Activated CD8-positive, alpha-beta T cell treated with anti-CD3 and anti-CD28 coated beads, Interleukin-2, amount 10 ng/mL, durations not matched to agents 7 days and 5 days (primary cell): Measurements from ENCODE around the gene OBP2B. TPM values are rescaled to one million over a fixed set of nuclear protein-coding genes. Genes with fewer than 3 reads are reported as not detected.

Source experiments
- ATAC-seq: fragments of 150-1000 bp; cut with Tn5 transposase; one replicate; pipeline ENCODE4 v1.10.0; 2021; ENCODE audit warnings: moderate library complexity
- CTCF ChIA-PET: fragments of 350-600 bp; sonication (Branson Sonifier 250); formaldehyde crosslinking; loops from one replicate; lab custom pipeline; 2021; ENCODE audit warnings: antibody characterized with exemption; lab: Charles Lee
- POLR2A ChIA-PET: fragments of 350-600 bp; sonication (Branson Sonifier 250); formaldehyde crosslinking; loops from one replicate; lab custom pipeline; 2021; ENCODE audit warnings: antibody characterized with exemption; lab: Charles Lee
- DNase-seq: peaks from one replicate; pipeline ENCODE4 v3.0.0-alpha.2; 2020
- H3K27ac Mint-ChIP-seq: one replicate; pipeline ENCODE4 v1.8.0; 2021; ENCODE audit warnings: mild to moderate bottlenecking, mixed read lengths
- H3K27me3 Mint-ChIP-seq: one replicate; pipeline ENCODE4 v1.8.0; 2021; ENCODE audit warnings: low read depth, mixed read lengths
- H3K36me3 Mint-ChIP-seq: one replicate; pipeline ENCODE4 v1.8.0; 2021; ENCODE audit warnings: low read depth, mixed read lengths
- H3K4me1 Mint-ChIP-seq: one replicate; pipeline ENCODE4 v1.8.0; 2021; ENCODE audit warnings: low read depth, mixed read lengths
- H3K4me3 Mint-ChIP-seq: one replicate; pipeline ENCODE4 v1.8.0; 2021; ENCODE audit warnings: mild to moderate bottlenecking, mixed read lengths
- H3K9me3 Mint-ChIP-seq: one replicate; pipeline ENCODE4 v1.8.0; 2022; ENCODE audit warnings: mixed read lengths; ENCODE audit not compliant: insufficient read depth
- total RNA-seq, 2 experiments: library from RNA; stranded (reverse); gene quantifications; one replicate each; pipeline ENCODE4 v1.2.3, GENCODE V29; 2021

OBP2B gene
- total RNA-seq, 2 experiments from 2014 or later = not detected

DNA sequence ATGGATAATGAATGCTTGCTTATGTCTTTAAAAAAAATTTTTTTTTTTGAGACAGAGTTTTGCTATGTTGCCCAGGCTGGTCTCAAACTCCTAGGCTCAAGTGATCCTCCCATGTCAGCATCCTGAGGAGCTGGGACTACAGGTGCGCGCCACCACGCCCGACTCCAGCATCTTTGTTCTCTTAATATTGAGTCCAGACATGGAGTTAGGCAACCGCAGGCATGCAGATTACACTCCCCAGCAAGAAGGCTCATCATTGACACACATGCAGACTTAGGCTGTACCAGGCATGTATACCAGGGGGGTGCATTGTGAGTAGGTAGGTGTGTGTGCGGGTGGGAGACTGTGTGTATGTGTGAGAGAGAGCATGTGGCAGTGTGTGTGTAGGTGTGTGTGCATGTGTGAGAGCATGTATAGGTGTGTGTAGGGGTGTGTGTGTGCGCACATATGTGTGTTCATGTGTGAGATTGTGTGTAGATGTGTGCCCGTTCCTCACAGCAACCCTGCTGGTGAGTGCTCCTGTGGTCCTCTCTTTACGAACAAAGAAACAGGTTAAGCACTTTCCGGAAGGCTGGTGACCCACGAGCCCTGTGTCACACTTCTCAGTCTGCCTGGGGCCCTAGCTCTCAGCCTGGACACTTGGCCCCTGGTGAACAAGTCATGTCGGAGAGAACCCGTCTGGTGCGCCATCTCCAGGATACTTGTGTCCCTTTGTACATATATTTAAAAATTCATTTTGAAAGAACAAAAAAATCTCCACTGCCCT is 6.2 kb downstream of the OBP2B start:
- Mint-ChIP-seq H3K9me3 (no peaks in the 10 kb centered on the region), H3K36me3 (no peaks in the 10 kb centered on the region), H3K27ac (no peak overlapping the region), H3K4me3 (no peak overlapping the region), H3K4me1 (peaks cover 7% of the 10 kb centered on the region), H3K27me3 (peaks cover 5% of the 10 kb centered on the region)
- CTCF ChIA-PET = interaction anchor here (0.7 to 1.4 kb wide), 2 partner anchors 22 to 24 kb away, joined by 3 to 4 read pairs; no protein-coding TSS in a partner anchor
- DNase-seq (no peak), ATAC-seq (no peak)
- POLR2A ChIA-PET = no interaction called here

DNA sequence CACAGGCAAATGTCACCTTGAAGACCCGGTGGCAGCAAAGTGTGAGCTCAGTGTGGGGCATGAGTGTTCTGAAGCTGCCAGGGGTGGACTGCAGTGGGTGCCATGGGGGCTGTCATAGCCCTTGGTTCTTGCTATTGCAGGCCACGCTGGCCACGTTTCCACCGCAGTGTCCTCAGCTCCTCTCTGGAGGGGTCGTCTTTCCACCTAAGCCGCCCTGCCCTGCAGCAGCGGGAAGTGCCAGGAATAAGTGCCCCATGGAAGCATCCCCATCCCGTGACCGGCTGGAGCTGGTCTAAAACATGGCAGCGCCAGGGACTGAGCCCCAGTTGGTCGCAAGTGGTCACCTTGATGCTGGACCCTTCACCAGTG is 6.9 kb downstream of the OBP2B start:
- no peak for DNase-seq
- POLR2A ChIA-PET = no interaction called here
- H3K4me3 Mint-ChIP-seq = no peak overlapping the region
- H3K4me1 Mint-ChIP-seq = peaks cover 7% of the 10 kb centered on the region
- peaks cover 5% of the 10 kb centered on the region for H3K27me3 Mint-ChIP-seq
- no peaks in the 10 kb centered on the region for H3K36me3 Mint-ChIP-seq
- CTCF ChIA-PET = interaction anchor here (0.7 to 1.4 kb wide), 2 partner anchors 22 to 23 kb away, joined by 3 to 4 read pairs; no protein-coding TSS in a partner anchor
- H3K9me3 Mint-ChIP-seq = no peaks in the 10 kb centered on the region
- no peak overlapping the region for H3K27ac Mint-ChIP-seq
- no peak for ATAC-seq

DNA sequence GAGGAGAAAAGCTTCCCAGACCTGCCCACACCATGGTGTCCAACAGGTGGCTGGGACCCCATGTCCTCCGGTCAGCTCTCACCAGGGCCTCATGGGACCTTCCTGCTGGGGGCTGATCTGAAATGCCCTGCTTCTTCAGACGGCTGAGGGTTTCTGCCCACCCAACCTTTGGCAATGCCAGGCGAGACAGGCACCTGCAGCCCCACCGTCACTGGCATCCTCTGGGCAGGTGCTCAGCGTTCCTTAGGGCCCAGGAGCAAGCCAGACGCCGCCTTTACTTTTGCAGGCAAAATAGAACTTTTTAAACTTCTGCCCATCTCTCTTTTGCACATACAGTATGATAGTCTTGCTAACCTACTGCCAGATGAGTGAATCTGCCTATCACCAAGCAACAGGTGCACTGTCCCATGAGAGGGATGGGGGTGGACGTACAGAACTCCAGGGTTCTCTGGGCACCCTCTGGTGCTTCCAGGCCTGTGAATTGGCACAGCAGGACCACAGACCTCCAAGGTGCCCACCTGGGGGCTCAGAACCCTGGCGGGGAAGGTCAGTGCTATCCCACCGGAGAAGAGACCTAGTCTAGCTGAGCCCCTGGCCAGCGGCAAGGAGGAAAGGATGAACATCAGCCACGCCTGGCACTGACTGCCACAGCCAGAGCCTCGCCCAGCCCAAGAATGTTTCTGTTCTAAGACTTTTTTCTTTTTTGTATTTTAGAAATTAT is 7.5 kb downstream of the OBP2B start:
- DNase-seq = no peak
- Mint-ChIP-seq H3K4me1 (peaks cover 7% of the 10 kb centered on the region), H3K4me3 (no peak overlapping the region), H3K9me3 (no peaks in the 10 kb centered on the region), H3K27me3 (peaks cover 5% of the 10 kb centered on the region), H3K27ac (no peak overlapping the region), H3K36me3 (no peaks in the 10 kb centered on the region)
- ATAC-seq = no peak
- ChIA-PET CTCF (interaction anchor here (1.4 kb wide), 1 partner anchor 21 kb away, joined by 3 read pairs; no protein-coding TSS in a partner anchor), POLR2A (no interaction called here)

DNA sequence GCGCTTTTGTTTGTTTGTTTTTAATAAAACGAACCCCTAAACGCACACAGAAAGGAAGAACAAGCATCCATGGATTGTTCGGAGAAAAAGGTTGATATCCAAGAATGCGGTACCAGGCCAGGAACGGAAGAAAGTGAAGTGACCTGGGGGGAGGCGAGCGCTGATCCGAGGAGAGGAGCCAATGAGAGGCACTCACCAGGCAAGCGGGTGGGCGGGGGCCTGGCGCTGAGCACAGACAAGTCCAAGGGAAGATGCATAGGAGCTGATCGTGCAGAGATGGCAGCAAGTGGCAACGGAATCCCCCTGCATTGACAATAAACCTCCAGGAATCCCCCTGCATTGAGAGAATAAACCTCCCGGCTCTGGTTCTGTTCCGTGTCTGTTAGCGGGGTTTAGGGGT is 8.4 kb downstream of the OBP2B start:
- no peak overlapping the region for H3K4me3 Mint-ChIP-seq
- CTCF ChIA-PET = interaction anchor here (1.1 to 2.0 kb wide), 4 partner anchors 13 to 40 kb away, joined by 3 to 12 read pairs (median 6); no protein-coding TSS in a partner anchor
- no peak overlapping the region for H3K27ac Mint-ChIP-seq
- DNase-seq (no peak), ATAC-seq (no peak)
- H3K9me3 Mint-ChIP-seq = no peaks in the 10 kb centered on the region
- H3K36me3 Mint-ChIP-seq = no peaks in the 10 kb centered on the region
- H3K4me1 Mint-ChIP-seq = peaks cover 7% of the 10 kb centered on the region
- peaks cover 5% of the 10 kb centered on the region for H3K27me3 Mint-ChIP-seq
- POLR2A ChIA-PET = interaction anchor here (0.6 kb wide), 1 partner anchor 825 kb away, joined by 3 read pairs; the partner anchor contains the start of gene BRD3OS

DNA sequence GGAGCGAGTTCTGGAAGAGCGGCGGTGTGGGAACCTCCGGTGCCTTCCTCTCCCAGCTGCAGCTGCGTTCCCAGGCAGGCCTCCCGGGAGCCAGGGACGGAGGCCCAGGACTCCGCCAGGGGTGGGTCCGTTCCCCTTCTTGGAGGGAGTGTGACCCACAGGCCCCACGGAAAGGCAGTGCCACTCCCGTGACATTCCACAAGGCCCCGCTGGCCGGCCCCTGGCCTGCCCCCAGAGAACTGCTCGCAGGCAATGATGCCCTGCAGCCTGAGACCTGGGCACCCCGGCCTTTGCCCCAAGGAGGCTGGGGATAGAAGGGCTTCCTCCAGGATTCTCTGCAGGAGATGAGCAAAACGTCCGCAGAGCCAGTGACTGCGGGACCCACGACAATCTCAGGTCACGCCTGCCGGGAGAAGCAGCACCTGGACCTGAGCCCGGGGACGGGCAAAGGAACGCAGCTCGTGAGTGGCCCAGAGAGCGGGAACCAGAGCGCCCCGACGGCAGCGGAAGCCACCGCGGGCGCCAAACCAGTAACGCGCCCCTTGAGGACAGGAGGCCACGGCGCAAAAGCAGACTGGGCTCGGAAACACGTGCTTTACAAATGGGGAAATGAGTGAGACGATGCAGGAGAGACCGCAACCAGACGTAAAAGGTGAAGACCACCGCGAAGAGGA is 9.3 kb downstream of the OBP2B start:
- peaks cover 11% of the 10 kb centered on the region for H3K27me3 Mint-ChIP-seq
- ChIA-PET CTCF (interaction anchor here (1.1 to 2.0 kb wide), 6 partner anchors 12 to 39 kb away, joined by 3 to 12 read pairs (median 4); no protein-coding TSS in a partner anchor), POLR2A (interaction anchor here (0.6 kb wide), 1 partner anchor 826 kb away, joined by 3 read pairs; the partner anchor contains the start of gene BRD3OS)
- peak overlapping the region; percentile 61 for H3K4me3 Mint-ChIP-seq
- peak overlapping the region; percentile 44 for H3K27ac Mint-ChIP-seq
- H3K36me3 Mint-ChIP-seq = no peaks in the 10 kb centered on the region
- no peaks in the 10 kb centered on the region for H3K9me3 Mint-ChIP-seq
- ATAC-seq = peak; percentile 81
- H3K4me1 Mint-ChIP-seq = peaks cover 7% of the 10 kb centered on the region
- DNase-seq = peak; percentile 59

DNA sequence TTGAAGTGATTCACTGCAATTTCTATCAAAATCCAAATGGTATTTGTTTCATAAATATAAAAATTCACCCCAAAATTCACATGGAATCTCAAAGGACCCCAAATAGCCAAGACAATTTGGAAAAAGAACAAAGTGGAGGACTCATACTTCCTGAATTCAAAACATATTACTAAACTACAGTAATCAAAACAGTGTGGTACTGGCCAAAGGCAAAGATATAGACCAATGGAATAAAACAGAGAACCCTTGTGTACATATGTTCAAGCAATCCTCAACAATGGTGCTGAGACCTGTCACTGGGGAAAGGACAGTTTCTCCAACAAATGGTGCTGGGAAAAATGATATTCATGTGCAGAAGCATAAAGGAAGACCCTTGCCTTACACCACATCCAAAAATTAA is 14.0 kb downstream of the OBP2B start:
- no peak for DNase-seq
- POLR2A ChIA-PET = no interaction called here
- CTCF ChIA-PET = no interaction called here
- H3K9me3 Mint-ChIP-seq = no peaks in the 10 kb centered on the region
- ATAC-seq = no peak
- H3K27me3 Mint-ChIP-seq = peaks cover 19% of the 10 kb centered on the region
- H3K36me3 Mint-ChIP-seq = no peaks in the 10 kb centered on the region
- no peak overlapping the region for H3K4me3 Mint-ChIP-seq
- no peak overlapping the region for H3K27ac Mint-ChIP-seq
- H3K4me1 Mint-ChIP-seq = peaks cover 3% of the 10 kb centered on the region

DNA sequence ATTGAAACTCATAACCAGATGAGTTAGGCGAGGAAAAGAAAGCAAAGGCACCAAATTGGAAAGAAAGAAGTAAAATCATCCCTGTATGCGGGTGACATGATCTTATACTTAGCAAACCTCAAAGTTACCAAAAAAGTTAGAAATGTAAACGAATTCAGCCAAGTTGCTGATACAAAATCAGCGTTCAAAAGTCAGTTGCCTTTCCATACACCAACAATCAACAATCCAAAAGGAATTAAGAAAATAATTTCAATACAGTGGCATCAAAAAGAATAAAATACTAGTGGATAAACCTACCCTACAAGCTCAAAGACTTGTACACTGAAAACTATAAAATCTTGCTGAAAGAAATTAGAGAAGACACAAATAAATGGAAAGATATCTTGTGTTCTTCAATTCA is 14.5 kb downstream of the OBP2B start:
- H3K4me3 Mint-ChIP-seq = no peak overlapping the region
- ChIA-PET POLR2A (no interaction called here), CTCF (no interaction called here)
- no peaks in the 10 kb centered on the region for H3K9me3 Mint-ChIP-seq
- no peak overlapping the region for H3K27ac Mint-ChIP-seq
- no peaks in the 10 kb centered on the region for H3K36me3 Mint-ChIP-seq
- ATAC-seq = no peak
- peaks cover 18% of the 10 kb centered on the region for H3K27me3 Mint-ChIP-seq
- no peak for DNase-seq
- no peaks in the 10 kb centered on the region for H3K4me1 Mint-ChIP-seq

DNA sequence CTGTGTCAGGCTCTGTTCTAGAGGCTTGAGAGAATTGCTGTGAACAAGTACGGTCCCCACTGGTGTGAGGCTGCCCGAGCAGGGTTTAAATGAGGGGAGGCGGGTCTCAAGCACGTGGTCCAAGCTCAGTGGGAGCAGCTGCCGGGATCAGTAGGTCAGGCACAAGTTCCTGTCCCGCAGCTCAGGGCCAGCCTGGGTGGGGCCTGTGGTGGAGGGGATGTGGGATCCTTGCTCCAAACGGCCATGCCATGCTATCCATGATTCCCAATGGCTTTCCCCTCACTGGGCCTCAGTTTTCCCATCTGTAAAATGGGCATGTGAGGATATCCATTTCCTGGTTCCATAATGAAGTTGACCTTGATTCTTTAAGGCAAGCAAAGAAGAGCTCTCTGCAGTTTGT is 17.1 kb downstream of the OBP2B start:
- ChIA-PET POLR2A (interaction anchor here (0.6 kb wide), 1 partner anchor 937 kb away, joined by 3 read pairs; no protein-coding TSS in a partner anchor), CTCF (interaction anchor here (0.7 kb wide), 1 partner anchor 11 kb away, joined by 3 read pairs; no protein-coding TSS in a partner anchor)
- no peak overlapping the region for H3K4me3 Mint-ChIP-seq

DNA sequence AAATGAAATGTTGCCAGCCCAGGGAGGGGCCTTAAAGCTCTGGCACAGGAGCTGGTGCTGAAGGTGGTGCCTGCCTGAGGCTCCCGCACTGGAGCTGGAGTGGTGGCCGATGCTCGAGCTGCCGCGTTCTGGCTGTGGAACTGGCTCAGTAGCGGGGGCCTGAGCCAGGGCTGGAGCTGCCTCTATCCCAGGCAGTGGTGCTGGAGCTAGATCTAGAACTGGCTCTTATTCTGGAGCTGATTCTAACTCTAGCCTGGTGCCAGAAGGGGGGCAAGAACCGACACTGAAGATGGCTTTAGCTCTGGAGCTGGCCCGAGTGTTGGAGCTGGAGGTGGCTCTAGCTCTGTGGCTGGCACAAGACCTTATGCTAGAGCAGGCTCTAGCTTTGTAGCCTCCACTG is 19.2 kb downstream of the OBP2B start:
- Mint-ChIP-seq H3K4me3 (no peak overlapping the region), H3K9me3 (no peaks in the 10 kb centered on the region), H3K36me3 (no peaks in the 10 kb centered on the region), H3K27me3 (peaks cover 28% of the 10 kb centered on the region), H3K27ac (no peak overlapping the region), H3K4me1 (peaks cover 11% of the 10 kb centered on the region)
- ChIA-PET POLR2A (no interaction called here), CTCF (interaction anchor here (1.2 to 5.1 kb wide), 3 partner anchors 9 to 49 kb away, joined by 3 to 54 read pairs (median 7); no protein-coding TSS in a partner anchor)
- ATAC-seq (no peak), DNase-seq (no peak)

More for the DNA sequence above, 17.1 kb downstream of the OBP2B start:
- Mint-ChIP-seq H3K27me3 (peaks cover 26% of the 10 kb centered on the region), H3K27ac (no peak overlapping the region), H3K36me3 (no peaks in the 10 kb centered on the region), H3K4me1 (no peaks in the 10 kb centered on the region), H3K9me3 (no peaks in the 10 kb centered on the region)
- ATAC-seq = no peak
- no peak for DNase-seq

DNA sequence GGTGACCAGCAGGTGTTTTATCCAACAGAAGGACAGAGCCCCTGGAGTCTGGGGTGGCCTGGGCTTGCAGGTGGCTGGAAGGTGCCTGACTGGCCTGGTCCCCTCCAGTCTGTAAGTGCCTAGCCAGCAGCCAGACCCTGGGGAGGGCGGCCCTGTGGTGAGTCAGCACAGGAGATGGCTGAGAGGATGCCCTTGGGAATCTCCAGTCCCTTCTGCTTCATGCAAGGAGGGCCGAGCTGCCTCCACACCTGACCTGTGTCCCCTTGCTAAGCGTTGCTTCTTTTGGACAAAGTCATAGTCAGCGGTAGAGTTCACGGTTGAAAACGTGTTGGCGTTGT is 20.2 kb downstream of the OBP2B start:
- no peak for DNase-seq
- ATAC-seq = no peak
- no peaks in the 10 kb centered on the region for H3K36me3 Mint-ChIP-seq
- ChIA-PET POLR2A (interaction anchor here (0.6 to 1.3 kb wide), 2 partner anchors 70 to 183 kb away, joined by 3 to 4 read pairs; no protein-coding TSS in a partner anchor), CTCF (interaction anchor here (0.7 to 5.1 kb wide), 5 partner anchors 12 to 298 kb away, joined by 3 to 54 read pairs (median 4); no protein-coding TSS in a partner anchor)
- no peak overlapping the region for H3K4me3 Mint-ChIP-seq
- no peaks in the 10 kb centered on the region for H3K9me3 Mint-ChIP-seq
- H3K4me1 Mint-ChIP-seq = peaks cover 17% of the 10 kb centered on the region
- peaks cover 25% of the 10 kb centered on the region for H3K27me3 Mint-ChIP-seq
- H3K27ac Mint-ChIP-seq = no peak overlapping the region
